Left forelimb (tissue), 1 donor: ENCODE measurements around the gene CAMSAP2.

ENCODE experiments used
- DNase-seq: peaks from one replicate; pipeline ENCODE4 v3.0.0-alpha.2; 2018; ENCODE audit warnings: low spot score

CAMSAP2 gene

GRCh38 chr1:200849430-200849829 is 110.7 kb downstream of the CAMSAP2 start:
- no peak for DNase-seq

GRCh38 chr1:200850554-200850953 is 111.9 kb downstream of the CAMSAP2 start:
- no peak for DNase-seq

DNA sequence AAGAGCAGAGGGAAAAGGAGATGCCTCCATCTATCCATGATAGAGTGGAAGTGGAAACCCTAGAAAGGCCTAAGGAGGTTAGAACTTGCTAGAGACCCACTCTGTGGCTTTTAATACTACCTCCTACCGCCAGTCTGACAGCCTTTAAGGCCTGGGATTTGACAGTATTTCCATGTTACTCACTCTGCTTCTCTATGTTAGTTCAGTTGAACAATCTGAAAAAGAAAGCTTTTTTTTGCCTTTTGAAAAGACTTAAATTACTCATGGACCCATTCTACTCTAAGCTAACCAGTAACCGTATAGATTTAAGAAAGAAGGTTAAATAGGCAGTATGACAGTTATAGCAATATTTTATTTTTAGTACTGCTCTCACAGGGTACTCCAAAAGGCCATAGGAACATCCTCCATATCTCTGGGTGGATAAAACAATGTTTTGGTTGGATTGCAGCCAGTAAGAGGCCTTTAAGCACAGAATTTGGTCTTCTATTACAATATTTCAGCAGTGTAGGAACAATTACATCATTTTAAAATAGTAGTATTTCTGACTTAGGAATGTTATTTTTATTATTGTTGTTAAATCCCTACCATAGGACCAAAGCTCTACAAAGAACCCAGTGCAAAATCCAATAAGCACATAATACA is 118.1 kb downstream of the CAMSAP2 start:
- no peak for DNase-seq

DNA sequence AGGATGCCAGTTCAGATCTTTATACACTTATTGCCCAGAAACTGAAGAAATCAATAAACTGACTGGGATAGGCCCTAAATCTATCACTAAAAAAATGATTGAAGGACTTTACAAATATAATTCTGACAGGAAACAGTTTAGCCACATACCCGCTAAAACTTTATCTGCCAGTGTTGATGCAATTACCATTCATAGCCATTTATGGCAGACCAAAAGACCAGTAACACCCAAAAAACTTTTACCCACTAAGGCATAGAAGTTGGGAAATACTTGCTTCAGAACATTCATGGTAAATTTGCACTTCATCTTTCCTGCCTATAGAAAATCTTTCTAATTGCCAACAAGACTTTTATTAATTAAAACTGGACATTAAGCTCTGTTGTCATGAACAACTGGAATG is 119.1 kb downstream of the CAMSAP2 start:
- no peak for DNase-seq

DNA sequence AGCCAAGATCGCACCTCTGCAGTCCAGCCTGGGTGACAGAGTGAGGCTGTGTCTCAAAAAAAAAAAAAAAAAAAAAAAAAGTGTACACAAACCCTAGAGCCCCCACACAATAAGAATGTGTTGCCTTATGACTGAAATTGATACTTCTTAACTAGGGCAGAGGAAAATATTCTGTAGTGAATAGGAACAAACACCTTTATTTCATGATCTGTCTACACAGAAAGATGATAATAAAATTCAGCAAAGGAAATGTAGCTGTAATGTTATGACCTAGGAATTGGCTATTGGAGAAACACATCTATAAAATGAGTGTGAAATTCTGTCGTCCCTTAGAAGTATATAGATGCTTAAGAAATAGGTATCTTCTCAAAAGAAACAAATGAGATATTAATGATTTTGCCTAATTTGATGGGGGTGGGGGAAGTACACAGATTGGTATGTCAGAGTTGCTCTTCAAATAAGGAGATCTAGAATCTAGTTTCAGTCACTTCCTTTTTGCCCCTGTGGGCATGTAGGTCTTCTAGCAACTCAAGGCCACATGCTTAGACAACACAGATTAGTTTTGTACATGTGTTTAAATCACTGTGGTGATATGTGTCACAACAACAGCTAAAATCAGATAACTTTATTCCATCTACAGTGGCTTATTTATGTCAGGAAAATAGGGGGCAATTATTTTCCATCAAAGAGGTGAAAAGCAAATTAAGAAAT is 123.4 kb downstream of the CAMSAP2 start:
- no peak for DNase-seq

DNA sequence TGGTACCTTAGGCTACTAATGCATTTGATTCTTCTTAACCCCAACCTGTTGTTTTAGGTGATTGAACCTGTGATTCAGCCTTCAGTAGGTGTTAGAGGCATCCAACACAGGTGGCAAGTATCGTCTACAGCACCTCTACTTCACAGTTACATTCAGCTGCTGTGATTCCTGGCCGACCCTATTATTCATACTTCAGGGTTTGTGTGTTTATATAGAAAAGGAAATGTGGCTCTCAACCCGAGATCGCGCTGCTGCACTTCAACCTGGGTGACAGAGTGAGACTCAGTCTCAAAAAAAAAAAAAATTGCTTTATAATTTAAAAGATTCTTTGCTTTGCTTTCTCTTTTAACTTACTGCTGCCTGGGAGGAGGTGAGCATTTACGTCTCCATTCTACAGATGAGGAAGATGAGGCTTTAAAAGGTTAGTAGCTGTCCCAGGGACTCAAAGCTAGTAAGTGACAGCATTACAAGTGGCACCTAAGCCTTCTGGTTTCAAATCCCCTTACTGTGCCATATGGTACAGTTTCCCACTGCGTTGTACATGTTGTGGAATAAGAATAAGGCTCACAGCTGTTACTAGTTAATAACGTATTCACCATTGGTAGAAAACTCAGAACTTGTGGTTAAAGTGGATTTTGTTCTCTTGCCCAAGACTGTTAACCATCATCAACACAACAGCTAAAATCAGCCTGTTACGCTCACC is 124.2 kb downstream of the CAMSAP2 start:
- DNase-seq: no peak

GRCh38 chr1:200866116-200866515 is 127.4 kb downstream of the CAMSAP2 start:
- no peak for DNase-seq

- no peak for DNase-seq
These were observed 127.8 kb downstream of the CAMSAP2 start for GRCh38 chr1:200866521-200866920.

GRCh38 chr1:200867018-200867811 is 128.5 kb downstream of the CAMSAP2 start:
- DNase-seq: no peak

- no peak for DNase-seq
These were observed 130.7 kb downstream of the CAMSAP2 start for GRCh38 chr1:200869376-200869752.

DNA sequence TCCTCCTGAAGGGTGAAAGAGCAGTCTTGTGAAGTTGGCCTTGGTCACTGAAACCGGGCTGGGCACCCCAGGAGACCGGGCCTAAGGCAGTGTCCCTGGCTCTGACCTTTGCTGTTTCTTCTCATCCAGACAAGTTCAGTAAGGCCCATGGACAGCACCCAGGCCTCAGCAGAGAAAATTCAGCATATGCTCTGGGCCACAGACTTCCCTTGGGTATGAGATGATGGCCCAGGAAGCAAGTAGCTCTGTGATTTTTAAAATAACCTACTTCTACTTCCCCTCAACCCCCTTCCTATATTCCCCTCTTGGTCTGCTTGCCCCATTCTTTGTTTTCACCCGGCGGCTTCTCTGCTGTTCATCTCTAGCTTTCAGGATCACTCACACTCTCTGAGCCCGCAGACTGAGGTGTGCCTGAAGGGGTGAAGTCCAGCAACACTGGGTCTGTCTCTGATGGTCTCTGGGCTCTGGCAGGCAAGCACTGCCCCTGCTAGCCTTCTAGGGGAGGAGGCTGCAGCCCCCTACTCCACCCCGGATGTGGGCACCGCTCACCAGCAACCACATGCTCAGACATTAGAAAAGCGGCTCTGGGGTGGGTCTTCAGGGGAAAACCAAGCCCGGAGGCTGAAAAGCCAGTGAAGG is 131.2 kb downstream of the CAMSAP2 start:
- DNase-seq: no peak

DNA sequence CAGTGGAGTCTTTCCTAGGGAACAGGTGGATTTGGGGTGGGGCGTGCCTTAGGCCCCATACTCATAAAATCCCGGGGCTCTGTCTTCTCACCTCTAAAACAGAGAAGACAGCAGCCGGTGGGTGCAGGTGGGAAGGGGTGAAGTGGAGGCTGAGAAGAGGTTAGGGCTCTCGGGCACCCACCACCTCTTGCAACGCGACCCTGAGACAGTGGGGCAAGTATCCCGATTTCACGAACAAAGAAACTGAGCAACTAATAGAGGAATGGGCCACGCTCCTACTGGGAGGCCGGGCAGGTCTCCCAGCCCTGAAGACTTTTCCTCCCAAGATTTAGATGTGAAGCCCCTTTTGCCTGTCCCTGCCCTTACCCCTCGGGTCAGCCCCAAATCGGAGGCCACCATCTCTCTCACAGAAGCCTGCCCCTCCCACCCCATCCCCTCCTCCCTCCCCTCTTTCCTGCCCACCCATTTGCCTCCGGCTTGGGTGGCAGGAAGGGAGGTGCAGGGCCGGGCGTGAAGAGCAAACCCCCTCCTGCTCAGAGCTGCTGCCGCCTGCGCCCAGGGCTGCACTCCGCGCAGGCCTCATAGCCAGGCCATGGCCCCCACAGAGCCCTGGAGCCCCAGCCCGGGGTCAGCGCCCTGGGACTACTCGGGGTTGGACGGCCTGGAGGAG is 133.9 kb downstream of the CAMSAP2 start, which contains the start of gene GPR25:
GPR25 (plus strand) TSS at position 536 of the 670 bp plus-strand sequence; CDS start at position 593, 57 bp downstream.
- DNase-seq: no peak

DNA sequence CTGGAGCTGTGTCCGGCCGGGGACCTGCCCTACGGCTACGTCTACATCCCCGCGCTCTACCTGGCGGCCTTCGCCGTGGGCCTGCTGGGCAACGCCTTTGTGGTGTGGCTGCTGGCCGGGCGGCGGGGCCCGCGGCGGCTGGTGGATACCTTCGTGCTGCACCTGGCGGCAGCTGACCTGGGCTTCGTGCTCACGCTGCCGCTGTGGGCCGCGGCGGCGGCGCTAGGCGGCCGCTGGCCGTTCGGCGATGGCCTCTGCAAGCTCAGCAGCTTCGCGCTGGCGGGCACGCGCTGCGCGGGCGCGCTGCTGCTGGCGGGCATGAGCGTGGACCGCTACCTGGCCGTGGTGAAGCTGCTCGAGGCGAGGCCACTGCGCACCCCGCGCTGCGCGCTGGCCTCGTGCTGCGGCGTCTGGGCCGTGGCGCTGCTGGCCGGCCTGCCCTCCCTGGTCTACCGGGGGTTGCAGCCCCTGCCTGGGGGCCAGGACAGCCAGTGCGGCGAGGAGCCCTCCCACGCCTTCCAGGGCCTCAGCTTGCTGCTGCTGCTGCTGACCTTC is 134.5 kb downstream of the CAMSAP2 start:
- no peak for DNase-seq

DNA sequence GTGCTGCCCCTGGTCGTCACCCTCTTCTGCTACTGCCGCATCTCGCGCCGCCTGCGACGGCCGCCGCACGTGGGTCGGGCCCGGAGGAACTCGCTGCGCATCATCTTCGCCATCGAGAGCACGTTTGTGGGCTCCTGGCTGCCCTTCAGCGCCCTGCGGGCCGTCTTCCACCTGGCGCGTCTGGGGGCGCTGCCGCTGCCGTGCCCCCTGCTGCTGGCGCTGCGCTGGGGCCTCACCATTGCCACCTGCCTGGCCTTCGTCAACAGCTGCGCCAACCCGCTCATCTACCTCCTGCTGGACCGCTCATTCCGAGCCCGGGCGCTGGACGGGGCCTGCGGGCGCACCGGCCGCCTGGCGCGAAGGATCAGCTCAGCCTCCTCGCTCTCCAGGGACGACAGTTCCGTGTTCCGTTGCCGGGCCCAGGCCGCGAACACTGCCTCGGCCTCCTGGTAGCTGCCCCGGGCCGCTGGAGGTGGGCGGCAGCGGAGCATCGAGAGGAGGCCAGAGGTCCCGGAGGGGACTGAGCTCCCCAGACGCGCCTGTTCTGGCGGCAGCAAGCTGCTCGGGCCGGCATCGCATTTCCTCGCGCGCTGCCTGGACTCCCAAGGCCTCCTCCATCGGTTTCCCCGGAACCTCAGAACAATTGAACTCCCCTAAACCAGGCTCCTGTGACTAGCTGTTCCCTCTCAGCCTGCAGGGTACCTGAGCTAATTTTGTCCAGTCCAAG is 135.1 kb downstream of the CAMSAP2 start:
- no peak for DNase-seq

DNA sequence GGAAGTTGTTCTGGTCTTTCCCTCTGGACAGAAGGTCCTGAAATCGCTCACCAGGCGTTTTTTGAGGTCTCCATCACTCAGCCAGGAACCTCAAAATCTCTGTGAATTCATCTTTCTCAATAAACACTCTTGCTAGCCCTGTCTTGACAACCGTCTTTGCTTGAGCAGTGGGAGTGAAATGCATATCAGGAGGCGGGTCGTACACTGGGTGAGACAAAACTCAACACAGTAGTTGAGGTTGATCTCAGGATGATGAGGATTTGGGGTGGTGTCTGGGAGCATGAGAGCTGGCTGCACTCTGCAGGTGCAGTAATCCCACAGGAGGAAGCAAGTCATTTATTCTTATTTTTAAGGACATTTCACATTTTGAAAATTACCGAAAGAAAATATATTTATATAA is 136.0 kb downstream of the CAMSAP2 start:
- DNase-seq: no peak

DNA sequence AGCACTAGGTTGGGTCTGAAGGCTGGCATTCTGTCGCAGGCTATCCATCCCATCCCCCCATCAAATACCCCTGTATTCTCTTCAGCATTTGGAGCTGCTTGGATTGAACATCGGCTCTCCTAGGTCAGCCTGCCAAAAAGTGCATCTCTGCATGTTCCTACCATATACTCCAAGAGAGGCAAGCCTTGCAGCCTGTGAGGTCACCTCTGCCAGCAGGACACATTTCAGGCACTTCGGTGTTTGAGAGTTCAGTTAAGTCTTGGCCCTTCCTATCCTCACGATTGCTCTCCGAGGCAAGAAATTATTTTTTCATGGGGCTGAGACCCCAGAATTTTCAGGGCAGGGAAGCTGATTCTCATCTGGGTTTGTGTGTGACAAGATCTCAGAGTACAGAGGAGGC is 136.7 kb downstream of the CAMSAP2 start:
- no peak for DNase-seq

DNA sequence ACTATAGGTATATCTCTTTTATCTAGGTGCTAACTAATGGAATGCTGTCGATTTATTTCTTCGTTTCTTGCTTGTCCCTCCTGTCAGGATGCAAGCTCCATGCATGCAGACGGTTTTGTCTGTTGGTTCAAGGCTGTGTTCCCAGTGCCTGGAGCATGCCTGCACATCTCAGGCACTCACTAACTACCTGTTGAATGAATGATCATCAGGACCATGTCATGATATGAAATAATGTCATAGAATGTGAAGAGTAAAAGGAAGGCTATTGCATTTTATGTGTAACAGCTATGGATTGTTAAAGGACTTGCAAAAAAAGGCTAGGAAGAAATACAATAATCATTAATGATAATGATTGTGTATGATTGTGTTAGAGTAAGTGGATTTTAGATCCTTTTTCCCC is 138.3 kb downstream of the CAMSAP2 start:
- no peak for DNase-seq

- no peak for DNase-seq
These were observed 139.3 kb downstream of the CAMSAP2 start for GRCh38 chr1:200877839-200878551.

- no peak for DNase-seq
These were observed 141.5 kb downstream of the CAMSAP2 start for GRCh38 chr1:200880212-200880611.

GRCh38 chr1:200883118-200883517 is 144.4 kb downstream of the CAMSAP2 start:
- DNase-seq: no peak
